Ectodermal cell (in vitro differentiated cells): ENCODE data around the gene SPSB1.

Source experiments
- H3K27ac ChIP-seq: 2 replicates; pipeline ENCODE4 v1.7.0; 2013; ENCODE audit warnings: mild to moderate bottlenecking, low read depth, low read length; ENCODE audit not compliant: insufficient read depth, poor library complexity, severe bottlenecking
- H3K27me3 ChIP-seq: 2 replicates; pipeline ENCODE4 v1.7.0; 2013; ENCODE audit warnings: mild to moderate bottlenecking, low read length; ENCODE audit not compliant: insufficient read depth, control insufficient read depth, poor library complexity, severe bottlenecking
- H3K36me3 ChIP-seq: one replicate; pipeline ENCODE4 v1.7.0; 2013; ENCODE audit warnings: low read length; ENCODE audit not compliant: control insufficient read depth, insufficient read depth
- H3K4me1 ChIP-seq: one replicate; pipeline ENCODE4 v1.7.0; 2013; ENCODE audit warnings: low read length; ENCODE audit not compliant: control insufficient read depth, insufficient read depth
- H3K4me3 ChIP-seq: 2 replicates; pipeline ENCODE4 v1.7.0; 2013; ENCODE audit warnings: low read depth, low read length, control low read depth; ENCODE audit not compliant: insufficient read depth
- H3K9me3 ChIP-seq: 2 replicates; pipeline ENCODE4 v1.7.0; 2013; ENCODE audit warnings: mild to moderate bottlenecking, low read length, moderate library complexity; ENCODE audit not compliant: control insufficient read depth
- WGBS, 2 experiments: methylation state at CpG; one replicate each; pipeline ENCODE4 v1.1.7; 2013; ENCODE audit warnings: missing lambda C conversion rate in 2 of 2; 5-methylcytosine and 5-hydroxymethylcytosine counted together

The SPSB1 gene

DNA sequence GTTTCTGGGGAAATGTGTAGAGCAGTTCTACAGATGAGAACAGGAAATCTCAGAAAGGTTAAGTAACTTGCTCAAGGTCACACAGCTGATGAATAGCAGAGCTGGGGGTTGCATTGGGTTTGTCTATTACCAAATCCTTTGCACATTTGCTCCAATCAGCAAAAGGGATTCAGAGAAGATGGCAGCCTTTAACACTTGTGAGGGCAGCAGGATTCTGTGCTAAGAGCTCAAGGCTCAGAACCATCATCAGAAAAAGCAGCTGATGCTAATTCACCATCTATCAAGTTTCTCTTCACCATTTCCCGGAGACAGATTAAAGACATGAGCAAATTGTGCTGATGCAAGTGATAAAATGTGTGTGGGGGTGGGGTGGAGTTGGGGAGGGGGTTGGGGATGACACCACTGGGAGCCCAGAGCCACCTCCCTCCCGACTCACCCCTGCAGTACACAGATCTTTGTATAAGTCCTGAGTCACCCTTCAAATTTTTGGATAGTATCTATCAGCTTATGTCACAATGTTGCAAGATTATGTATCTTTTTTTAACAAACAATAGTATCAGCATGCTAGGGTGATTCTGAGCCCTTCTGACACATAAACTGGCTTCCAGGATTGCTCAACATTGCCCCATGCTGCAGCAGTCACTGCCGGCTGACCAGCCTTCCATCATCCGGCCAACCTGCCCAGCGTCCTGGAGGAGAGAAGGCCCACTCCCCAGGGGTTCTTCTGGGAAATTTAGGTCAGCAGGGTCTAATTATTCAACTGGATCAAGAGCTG lies 2.8 kb upstream of the SPSB1 start:
- no peaks in the 10 kb centered on the region for H3K9me3 ChIP-seq
- H3K4me3 ChIP-seq = no peak overlapping the region
- WGBS, 2 experiments = 69 to 74% methylated on average over 4 of the region's 5 CpGs
- H3K27ac ChIP-seq = no peak overlapping the region
- no peaks in the 10 kb centered on the region for H3K4me1 ChIP-seq
- H3K27me3 ChIP-seq = peaks cover 26% of the 10 kb centered on the region
- H3K36me3 ChIP-seq = no peaks in the 10 kb centered on the region

DNA sequence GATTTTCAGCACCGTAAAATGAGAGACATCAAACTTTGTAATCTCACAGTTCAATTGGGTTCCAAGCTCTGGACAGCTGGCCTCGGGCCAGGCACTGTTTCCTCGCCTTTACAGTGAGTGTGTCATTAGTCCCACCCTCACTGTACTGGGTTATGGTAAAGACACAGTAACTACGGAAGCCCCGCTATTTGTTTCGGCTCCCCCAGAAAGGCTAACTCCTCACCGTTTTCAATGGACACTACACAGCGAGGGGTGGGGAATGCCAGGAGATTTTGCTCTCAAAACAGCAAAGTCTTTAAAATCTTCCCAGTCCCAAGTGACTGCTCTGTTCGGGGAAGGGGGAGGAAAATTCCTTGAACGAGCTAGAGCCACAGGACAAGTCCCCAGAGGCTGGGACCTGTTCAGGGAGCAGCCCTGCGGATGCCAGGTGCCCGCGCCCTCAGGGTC lies 757 bp upstream of the SPSB1 start:
- H3K27me3 ChIP-seq = peaks cover 26% of the 10 kb centered on the region
- H3K4me1 ChIP-seq = peaks cover 5% of the 10 kb centered on the region
- H3K27ac ChIP-seq = peak overlapping the region; percentile 5
- peak overlapping the region; percentile 41 for H3K4me3 ChIP-seq
- no peaks in the 10 kb centered on the region for H3K36me3 ChIP-seq
- 25 to 29% methylated on average over 13 of the region's 13 CpGs for WGBS, 2 experiments
- no peaks in the 10 kb centered on the region for H3K9me3 ChIP-seq

DNA sequence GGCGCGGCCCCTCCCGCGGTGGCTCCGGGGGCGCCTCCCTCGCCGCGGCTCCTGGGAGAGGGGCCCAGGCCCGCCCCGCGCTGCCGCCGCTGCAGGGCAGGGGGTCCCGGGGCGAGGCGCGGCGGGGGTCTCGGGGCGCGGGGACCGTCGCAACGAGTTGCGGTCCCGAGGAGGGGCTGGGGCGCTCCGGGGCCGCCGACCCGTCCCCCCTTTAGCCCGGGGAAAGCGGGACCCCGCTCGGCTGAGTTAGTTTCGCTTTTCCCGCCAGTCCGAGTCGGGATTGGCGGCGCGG lies 493 bp downstream of the SPSB1 start:
- H3K27ac ChIP-seq = no peak overlapping the region
- H3K36me3 ChIP-seq = no peaks in the 10 kb centered on the region
- H3K4me1 ChIP-seq = peaks cover 5% of the 10 kb centered on the region
- H3K27me3 ChIP-seq = peaks cover 26% of the 10 kb centered on the region
- no peaks in the 10 kb centered on the region for H3K9me3 ChIP-seq
- H3K4me3 ChIP-seq = peak overlapping the region; percentile 41
- 0% methylated on average over 43 of the region's 43 CpGs for WGBS, 2 experiments

DNA sequence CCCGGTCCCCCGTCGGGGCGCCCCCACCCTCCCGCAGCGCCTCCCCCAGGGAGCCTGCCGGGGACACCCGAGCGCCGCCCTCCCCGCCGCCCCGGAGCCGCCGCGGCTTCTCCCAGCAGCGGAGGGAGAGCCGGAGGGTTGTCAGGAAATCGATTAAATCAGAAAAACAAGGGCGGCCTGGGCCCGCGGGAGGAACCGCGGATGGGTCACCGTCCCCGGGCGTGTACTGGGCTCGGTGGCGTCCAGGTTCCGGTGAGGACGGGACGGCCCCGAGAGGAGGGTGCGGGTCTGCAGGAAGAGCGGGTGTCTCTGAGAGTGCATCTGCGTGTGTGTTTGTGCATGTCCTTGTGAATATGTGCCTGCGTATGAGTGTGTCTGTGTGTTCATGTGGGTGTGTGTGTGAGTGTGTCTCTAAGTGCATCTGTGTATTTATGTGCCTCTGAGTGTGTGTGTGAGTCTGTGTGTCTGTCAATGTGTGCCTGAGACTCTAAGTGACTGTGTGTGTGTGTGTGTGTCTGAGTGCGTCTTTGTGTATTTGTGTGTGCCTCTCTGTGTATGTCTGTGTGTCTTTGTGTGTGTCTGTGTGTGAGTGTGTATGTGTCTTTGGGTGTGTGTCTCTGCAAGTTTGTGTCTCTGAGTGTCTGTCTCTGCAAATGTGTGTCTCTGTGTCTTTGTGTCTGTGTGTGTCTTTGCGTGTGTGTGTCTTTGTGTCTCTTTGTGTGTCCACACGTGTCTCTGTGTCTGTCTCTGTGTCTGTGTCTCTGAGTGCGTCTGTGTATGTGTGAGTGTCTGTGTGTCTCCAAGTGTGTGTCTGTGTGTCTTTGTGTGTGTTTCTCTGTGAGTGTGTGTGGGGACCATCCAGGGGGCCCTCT lies 1.1 kb downstream of the SPSB1 start:
- 11 to 12% methylated on average over 41 of the region's 41 CpGs for WGBS, 2 experiments
- no peak overlapping the region for H3K27ac ChIP-seq
- H3K36me3 ChIP-seq = no peaks in the 10 kb centered on the region
- peaks cover 26% of the 10 kb centered on the region for H3K27me3 ChIP-seq
- no peaks in the 10 kb centered on the region for H3K9me3 ChIP-seq
- H3K4me1 ChIP-seq = peaks cover 5% of the 10 kb centered on the region
- H3K4me3 ChIP-seq = peak overlapping the region; percentile 41

DNA sequence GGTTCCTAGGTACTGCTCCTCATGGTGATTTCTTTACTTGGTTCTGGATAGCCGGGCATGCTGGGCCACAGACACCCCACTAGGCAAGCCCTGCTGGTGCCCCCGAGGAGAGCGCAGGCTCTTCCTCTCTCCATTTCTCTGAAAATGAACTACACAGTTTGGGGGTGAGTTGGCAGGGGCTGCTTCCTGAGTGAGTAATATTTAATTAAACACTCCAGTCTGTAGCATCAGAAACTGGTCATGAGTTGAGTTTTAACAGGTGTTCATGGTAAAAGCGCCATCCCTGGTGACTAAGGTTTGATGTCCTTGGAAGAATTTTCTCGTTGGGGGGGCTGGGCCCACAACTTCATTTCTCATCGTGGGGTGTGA lies 1.7 kb downstream of the SPSB1 start:
- Histone ChIP-seq H3K4me1 (peaks cover 5% of the 10 kb centered on the region), H3K27ac (no peak overlapping the region), H3K36me3 (no peaks in the 10 kb centered on the region), H3K4me3 (no peak overlapping the region), H3K27me3 (peaks cover 26% of the 10 kb centered on the region), H3K9me3 (no peaks in the 10 kb centered on the region)
- WGBS, 2 experiments = 76 to 79% methylated on average over 6 of the region's 6 CpGs

DNA sequence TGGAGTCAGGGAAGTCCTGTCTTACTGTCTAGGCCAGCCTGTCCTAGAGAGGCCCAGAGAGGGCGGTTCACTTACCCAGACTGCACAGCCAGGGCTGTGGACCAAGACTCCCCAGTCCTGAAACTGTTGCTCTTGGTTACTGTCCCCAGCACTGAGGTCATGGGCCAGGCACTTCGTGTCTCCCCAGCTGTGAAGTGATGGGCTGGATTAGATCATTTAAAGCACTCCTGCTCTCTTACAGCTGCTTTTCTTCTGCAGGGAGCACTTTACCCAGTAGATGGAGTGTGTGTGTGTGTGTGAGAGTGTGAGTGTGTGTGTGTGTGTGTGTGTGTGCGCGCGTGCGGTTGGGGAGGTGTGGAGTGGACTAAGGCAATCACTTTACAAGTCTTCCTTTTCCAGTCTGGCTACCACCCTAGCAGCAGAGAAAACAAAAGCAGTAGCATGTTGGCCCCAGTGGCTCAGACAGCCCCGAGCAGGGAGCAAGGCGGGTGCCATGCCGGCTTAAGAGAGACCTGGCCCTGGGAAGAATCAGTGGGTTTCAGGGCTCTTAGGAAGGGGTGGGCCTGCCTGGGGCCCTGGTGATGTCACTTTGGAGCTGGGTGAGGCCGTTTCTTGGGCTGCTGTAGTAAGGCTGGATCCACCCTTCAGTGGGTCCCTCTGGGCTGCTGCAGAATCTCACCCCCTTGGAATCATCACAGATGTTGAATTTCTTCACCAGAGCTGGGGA lies 2.4 kb downstream of the SPSB1 start:
- Histone ChIP-seq H3K27me3 (peaks cover 26% of the 10 kb centered on the region), H3K27ac (no peak overlapping the region), H3K9me3 (no peaks in the 10 kb centered on the region), H3K36me3 (no peaks in the 10 kb centered on the region), H3K4me1 (peaks cover 5% of the 10 kb centered on the region), H3K4me3 (no peak overlapping the region)
- WGBS, 2 experiments = 81 to 82% methylated on average over 8 to 10 of the region's 10 CpGs

DNA sequence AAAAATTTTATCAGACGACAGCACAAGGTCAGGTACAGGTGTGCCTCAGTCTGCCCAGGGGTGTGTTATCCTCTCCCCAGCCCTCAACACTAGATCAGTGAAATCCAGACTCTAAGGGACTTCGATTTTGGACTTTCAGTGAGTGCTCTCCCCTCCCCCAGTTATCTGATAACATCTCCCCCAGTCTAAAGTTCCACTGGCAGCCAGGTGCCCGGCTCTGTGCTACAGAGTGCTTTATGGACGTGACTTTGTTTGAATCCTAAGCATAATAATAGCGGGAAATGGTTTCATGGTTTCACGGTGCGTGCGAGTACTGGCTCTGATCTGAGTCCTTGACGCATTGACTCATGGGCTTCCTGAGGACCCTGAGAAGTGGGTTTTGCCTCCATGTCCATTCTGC lies 3.2 kb downstream of the SPSB1 start:
- Histone ChIP-seq H3K36me3 (no peaks in the 10 kb centered on the region), H3K9me3 (no peaks in the 10 kb centered on the region), H3K27ac (no peak overlapping the region), H3K4me3 (no peak overlapping the region), H3K4me1 (peaks cover 5% of the 10 kb centered on the region), H3K27me3 (peaks cover 26% of the 10 kb centered on the region)
- WGBS, 2 experiments = 94% methylated on average over 9 of the region's 9 CpGs

DNA sequence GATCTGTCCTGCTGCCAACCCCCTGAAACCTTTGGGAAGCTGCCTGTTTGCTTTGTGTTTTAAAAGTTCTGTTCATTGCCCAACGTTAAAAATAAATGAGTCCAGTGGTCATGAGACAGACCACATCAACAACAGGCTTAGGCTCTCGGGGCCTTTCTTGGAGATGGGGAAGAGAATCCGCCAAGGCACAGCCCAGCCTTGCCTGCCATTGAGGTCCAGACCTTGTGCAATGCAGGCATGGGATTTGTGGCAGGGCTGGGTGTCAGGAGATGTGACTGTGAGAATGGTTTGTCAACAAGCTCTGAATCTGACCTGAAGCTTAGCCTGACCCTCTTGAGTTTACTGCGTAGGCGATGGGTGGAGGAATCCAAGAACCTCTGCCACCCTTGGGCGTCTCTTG lies 4.2 kb downstream of the SPSB1 start:
- H3K4me3 ChIP-seq = no peak overlapping the region
- WGBS, 2 experiments = 92 to 96% methylated on average over 6 of the region's 6 CpGs
- H3K9me3 ChIP-seq = no peaks in the 10 kb centered on the region
- H3K4me1 ChIP-seq = peaks cover 5% of the 10 kb centered on the region
- peaks cover 21% of the 10 kb centered on the region for H3K27me3 ChIP-seq
- no peaks in the 10 kb centered on the region for H3K36me3 ChIP-seq
- no peak overlapping the region for H3K27ac ChIP-seq

DNA sequence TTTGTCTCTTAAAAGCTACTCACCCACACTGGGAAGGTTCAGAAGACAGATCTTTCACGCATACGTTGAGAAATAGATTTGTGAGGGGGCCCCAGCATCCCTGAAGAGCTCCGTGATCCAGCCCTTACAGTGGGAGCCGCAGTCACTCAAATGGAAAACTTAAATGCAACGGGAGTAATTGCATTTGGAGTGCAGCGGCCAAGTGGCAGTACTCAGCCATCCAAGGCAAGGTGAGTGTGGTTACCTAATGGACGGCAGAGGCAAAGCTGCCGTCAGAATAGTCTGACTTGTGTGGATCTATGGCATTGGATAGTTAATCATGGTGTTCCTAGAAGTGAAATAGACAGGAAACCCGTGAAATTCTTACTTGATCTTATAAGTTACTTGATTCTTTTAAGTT lies 5.1 kb downstream of the SPSB1 start:
- Histone ChIP-seq H3K36me3 (no peaks in the 10 kb centered on the region), H3K9me3 (no peaks in the 10 kb centered on the region), H3K27me3 (peaks cover 15% of the 10 kb centered on the region), H3K4me3 (no peak overlapping the region), H3K4me1 (peaks cover 5% of the 10 kb centered on the region), H3K27ac (no peak overlapping the region)
- WGBS, 2 experiments = 61 to 65% methylated on average over 9 of the region's 9 CpGs

DNA sequence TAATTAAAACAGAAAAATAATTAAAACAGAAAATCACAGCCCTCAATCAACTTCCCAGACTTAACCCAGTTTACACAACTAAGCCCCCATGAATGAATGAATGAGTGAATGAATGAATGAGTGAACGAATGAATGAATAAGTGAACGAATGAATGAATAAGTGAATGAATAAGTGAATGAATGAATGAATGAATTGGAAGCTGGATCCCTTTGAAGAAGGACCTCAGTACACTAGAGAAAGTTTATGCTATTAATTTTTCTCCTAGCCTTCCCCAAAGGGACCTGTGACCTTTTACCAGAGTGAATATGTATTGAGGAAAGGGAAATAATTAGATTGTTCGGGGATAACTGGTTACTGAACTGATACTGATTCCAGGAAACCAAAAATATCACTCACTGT lies 5.6 kb downstream of the SPSB1 start:
- WGBS, 2 experiments = 0% methylated on average over 3 of the region's 3 CpGs
- no peak overlapping the region for H3K4me3 ChIP-seq
- no peaks in the 10 kb centered on the region for H3K36me3 ChIP-seq
- peaks cover 5% of the 10 kb centered on the region for H3K4me1 ChIP-seq
- H3K9me3 ChIP-seq = no peaks in the 10 kb centered on the region
- H3K27me3 ChIP-seq = peaks cover 14% of the 10 kb centered on the region
- H3K27ac ChIP-seq = no peak overlapping the region
